SK-N-SH treated with all-trans-retinoic acid at 6 μM for 48 hours (cell line): ENCODE measurements around the gene WDR36.

Experiments used
- ATAC-seq: fragments of 200-7000 bp; cut with Tn5 transposase; 3 replicates; pipeline ENCODE4 v1.9.1; 2020; ENCODE audit warnings: mild to moderate bottlenecking, moderate library complexity
- ARNTL ChIP-seq: fragments of 450-650 bp; formaldehyde crosslinking; IDR thresholded peaks from 2 replicates; pipeline ENCODE4 v1.5.0; 2020; ENCODE audit warnings: low read depth, mild to moderate bottlenecking, moderate library complexity, borderline replicate concordance
- BACH2 ChIP-seq: fragments of 250-450 bp; sonication (Bioruptor Pico); IDR thresholded peaks from 2 replicates; pipeline ENCODE4 v1.9.0; 2021; ENCODE audit warnings: mild to moderate bottlenecking, borderline replicate concordance
- CSDC2 ChIP-seq: fragments of 250-450 bp; sonication (Bioruptor Pico); IDR thresholded peaks from 2 replicates; pipeline ENCODE4 v1.5.0; 2020; ENCODE audit warnings: mild to moderate bottlenecking, moderate library complexity
- CSRNP3 ChIP-seq: fragments of 250-450 bp; sonication (Bioruptor Pico); IDR thresholded peaks from 2 replicates; pipeline ENCODE4 v1.5.1; 2021; ENCODE audit warnings: mild to moderate bottlenecking, moderate library complexity
- ESRRG ChIP-seq: fragments of 250-450 bp; sonication (Bioruptor Pico); IDR thresholded peaks from 2 replicates; pipeline ENCODE4 v1.6.1; 2021; ENCODE audit warnings: mild to moderate bottlenecking
- ISL1 ChIP-seq: fragments of 250-450 bp; sonication (Bioruptor Pico); IDR thresholded peaks from 2 replicates; pipeline ENCODE4 v2.1.2; 2022; ENCODE audit warnings: mild to moderate bottlenecking, moderate library complexity
- OSR1 ChIP-seq: fragments of 250-450 bp; sonication (Bioruptor Pico); IDR thresholded peaks from 2 replicates; pipeline ENCODE4 v1.8.0; 2022; ENCODE audit warnings: moderate library complexity, mild to moderate bottlenecking, inconsistent platforms
- POU6F1 ChIP-seq: fragments of 250-450 bp; sonication (Bioruptor Pico); IDR thresholded peaks from 2 replicates; pipeline ENCODE4 v1.8.0; 2021; ENCODE audit warnings: low read depth, mild to moderate bottlenecking, moderate library complexity, borderline replicate concordance
- PPARA ChIP-seq: fragments of 250-450 bp; sonication (Bioruptor Pico); IDR thresholded peaks from 2 replicates; pipeline ENCODE4 v1.5.0; 2020; ENCODE audit warnings: mild to moderate bottlenecking, borderline replicate concordance
- RARB ChIP-seq: fragments of 250-450 bp; sonication (Bioruptor Pico); IDR thresholded peaks from 2 replicates; pipeline ENCODE4 v1.8.0; 2021; ENCODE audit warnings: mild to moderate bottlenecking, moderate library complexity
- SNAI2 ChIP-seq: fragments of 250-450 bp; sonication (Bioruptor Pico); IDR thresholded peaks from 2 replicates; pipeline ENCODE4 v1.5.0; 2020; ENCODE audit warnings: mild to moderate bottlenecking, moderate library complexity
- TCF4 ChIP-seq: fragments of 250-450 bp; sonication (Bioruptor Pico); IDR thresholded peaks from 2 replicates; pipeline ENCODE4 v1.8.0; 2021; ENCODE audit warnings: mild to moderate bottlenecking, moderate library complexity, borderline replicate concordance
- TSHZ2 ChIP-seq: fragments of 250-450 bp; sonication (Bioruptor Pico); IDR thresholded peaks from 2 replicates; pipeline ENCODE4 v1.5.0; 2020; ENCODE audit warnings: mild to moderate bottlenecking, moderate library complexity
- ZC3H10 ChIP-seq: fragments of 250-450 bp; sonication (Bioruptor Pico); IDR thresholded peaks from 2 replicates; pipeline ENCODE4 v1.5.1; 2021; ENCODE audit warnings: mild to moderate bottlenecking, moderate library complexity
- ZFP3 ChIP-seq: fragments of 250-450 bp; sonication (Bioruptor Pico); IDR thresholded peaks from 2 replicates; pipeline ENCODE4 v1.5.0; 2020; ENCODE audit warnings: mild to moderate bottlenecking, moderate library complexity
- ZNF565 ChIP-seq: fragments of 450-650 bp; formaldehyde crosslinking; conservative IDR thresholded peaks from 2 replicates; pipeline ENCODE4 v1.5.0; 2020; ENCODE audit warnings: low read depth, mild to moderate bottlenecking, moderate library complexity
- ZNF70 ChIP-seq: fragments of 450-650 bp; formaldehyde crosslinking; IDR thresholded peaks from 2 replicates; pipeline ENCODE4 v1.5.0; 2020; ENCODE audit warnings: mild to moderate bottlenecking, moderate library complexity
- ZNF8 ChIP-seq: fragments of 450-650 bp; formaldehyde crosslinking; IDR thresholded peaks from 2 replicates; pipeline ENCODE4 v1.5.0; 2020; ENCODE audit warnings: mild to moderate bottlenecking, moderate library complexity
- TF ChIP-seq, protein P1 (sequence below): fragments of 250-450 bp; sonication (Bioruptor Pico); IDR thresholded peaks from 2 replicates; pipeline ENCODE4 v1.8.0; 2020; ENCODE audit warnings: mild to moderate bottlenecking, moderate library complexity, borderline replicate concordance
- TF ChIP-seq, protein P2 (sequence below): fragments of 250-450 bp; sonication (Bioruptor Pico); IDR thresholded peaks from 2 replicates; pipeline ENCODE4 v1.5.1; 2020; ENCODE audit warnings: low read depth, mild to moderate bottlenecking, moderate library complexity

The WDR36 gene

GRCh38 chr5:111119221-111119620 lies 27.1 kb downstream of the WDR36 start:
- no peak for ATAC-seq
- no peak for TF ChIP-seq POU6F1 (CRISPR knock-in tag)
- no peak for TF ChIP-seq ZC3H10 (CRISPR knock-in tag)
- TF ChIP-seq RARB (CRISPR knock-in tag) = no peak
- TF ChIP-seq OSR1 = no peak
- no peak for TF ChIP-seq ZNF70
- no peak for TF ChIP-seq ZFP3 (CRISPR knock-in tag)
- TF ChIP-seq ESRRG (CRISPR knock-in tag) = no peak
- TF ChIP-seq TSHZ2 (CRISPR knock-in tag) = no peak
- TF ChIP-seq CSRNP3 = no peak
- TF ChIP-seq ZNF8 = no peak
- TF ChIP-seq, protein P1, sequence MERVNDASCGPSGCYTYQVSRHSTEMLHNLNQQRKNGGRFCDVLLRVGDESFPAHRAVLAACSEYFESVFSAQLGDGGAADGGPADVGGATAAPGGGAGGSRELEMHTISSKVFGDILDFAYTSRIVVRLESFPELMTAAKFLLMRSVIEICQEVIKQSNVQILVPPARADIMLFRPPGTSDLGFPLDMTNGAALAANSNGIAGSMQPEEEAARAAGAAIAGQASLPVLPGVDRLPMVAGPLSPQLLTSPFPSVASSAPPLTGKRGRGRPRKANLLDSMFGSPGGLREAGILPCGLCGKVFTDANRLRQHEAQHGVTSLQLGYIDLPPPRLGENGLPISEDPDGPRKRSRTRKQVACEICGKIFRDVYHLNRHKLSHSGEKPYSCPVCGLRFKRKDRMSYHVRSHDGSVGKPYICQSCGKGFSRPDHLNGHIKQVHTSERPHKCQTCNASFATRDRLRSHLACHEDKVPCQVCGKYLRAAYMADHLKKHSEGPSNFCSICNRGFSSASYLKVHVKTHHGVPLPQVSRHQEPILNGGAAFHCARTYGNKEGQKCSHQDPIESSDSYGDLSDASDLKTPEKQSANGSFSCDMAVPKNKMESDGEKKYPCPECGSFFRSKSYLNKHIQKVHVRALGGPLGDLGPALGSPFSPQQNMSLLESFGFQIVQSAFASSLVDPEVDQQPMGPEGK = no peak
- TF ChIP-seq SNAI2 (CRISPR knock-in tag) = no peak
- TF ChIP-seq PPARA (CRISPR knock-in tag) = no peak
- TF ChIP-seq, all 23 proteins: peak for 0

GRCh38 chr5:111119856-111120255 lies 27.7 kb downstream of the WDR36 start:
- TF ChIP-seq ISL1 (no peak), PPARA (CRISPR knock-in tag) (no peak), ZNF565 (CRISPR knock-in tag) (no peak), CSDC2 (CRISPR knock-in tag) (no peak), POU6F1 (CRISPR knock-in tag) (no peak), ZNF70 (no peak)
- TF ChIP-seq, protein P2, sequence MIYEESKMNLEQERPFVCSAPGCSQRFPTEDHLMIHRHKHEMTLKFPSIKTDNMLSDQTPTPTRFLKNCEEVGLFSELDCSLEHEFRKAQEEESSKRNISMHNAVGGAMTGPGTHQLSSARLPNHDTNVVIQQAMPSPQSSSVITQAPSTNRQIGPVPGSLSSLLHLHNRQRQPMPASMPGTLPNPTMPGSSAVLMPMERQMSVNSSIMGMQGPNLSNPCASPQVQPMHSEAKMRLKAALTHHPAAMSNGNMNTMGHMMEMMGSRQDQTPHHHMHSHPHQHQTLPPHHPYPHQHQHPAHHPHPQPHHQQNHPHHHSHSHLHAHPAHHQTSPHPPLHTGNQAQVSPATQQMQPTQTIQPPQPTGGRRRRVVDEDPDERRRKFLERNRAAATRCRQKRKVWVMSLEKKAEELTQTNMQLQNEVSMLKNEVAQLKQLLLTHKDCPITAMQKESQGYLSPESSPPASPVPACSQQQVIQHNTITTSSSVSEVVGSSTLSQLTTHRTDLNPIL (CRISPR knock-in tag) = no peak
- no peak for ATAC-seq

DNA sequence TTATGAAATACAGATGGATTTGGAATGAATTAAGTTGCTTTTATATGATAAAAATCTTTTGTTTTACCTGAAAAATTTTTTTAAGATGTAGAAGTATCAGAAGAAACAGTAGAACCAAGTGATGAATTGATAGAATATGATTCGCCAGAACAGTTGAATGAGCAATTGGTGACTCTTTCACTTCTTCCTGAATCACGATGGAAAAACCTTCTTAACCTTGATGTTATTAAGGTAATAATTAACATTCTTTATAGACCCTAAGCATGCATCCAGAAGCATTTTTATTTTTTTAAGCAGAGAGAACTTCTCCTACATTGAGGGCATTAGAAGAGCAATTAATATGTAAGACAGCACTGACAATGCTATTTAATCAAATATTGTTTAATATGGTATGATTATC lies 28.8 kb downstream of the WDR36 start:
- no peak for TF ChIP-seq ZC3H10 (CRISPR knock-in tag)
- no peak for TF ChIP-seq ZFP3 (CRISPR knock-in tag)
- no peak for TF ChIP-seq BACH2 (CRISPR knock-in tag)
- TF ChIP-seq ZNF8 = no peak
- TF ChIP-seq, all 23 proteins: peak for 0
- ATAC-seq = no peak

- TF ChIP-seq ZNF8 = no peak
- no peak for TF ChIP-seq ZC3H10 (CRISPR knock-in tag)
- no peak for TF ChIP-seq ARNTL (CRISPR knock-in tag)
- TF ChIP-seq ESRRG (CRISPR knock-in tag) = no peak
- TF ChIP-seq TSHZ2 (CRISPR knock-in tag) = no peak
- no peak for TF ChIP-seq CSRNP3
- no peak for TF ChIP-seq TCF4 (CRISPR knock-in tag)
- no peak for ATAC-seq
These were observed 29.8 kb downstream of the WDR36 start for GRCh38 chr5:111121926-111122325.
